GM18870 (cell line): ENCODE results near the gene LRRN2.

ENCODE experiments used
- ATAC-seq: cut with Tn5 transposase; IDR thresholded peaks from one replicate; pipeline ENCODE4 v1.9.1; 2021; ENCODE audit warnings: moderate library complexity; ENCODE audit not compliant: unreplicated experiment

LRRN2 gene

DNA sequence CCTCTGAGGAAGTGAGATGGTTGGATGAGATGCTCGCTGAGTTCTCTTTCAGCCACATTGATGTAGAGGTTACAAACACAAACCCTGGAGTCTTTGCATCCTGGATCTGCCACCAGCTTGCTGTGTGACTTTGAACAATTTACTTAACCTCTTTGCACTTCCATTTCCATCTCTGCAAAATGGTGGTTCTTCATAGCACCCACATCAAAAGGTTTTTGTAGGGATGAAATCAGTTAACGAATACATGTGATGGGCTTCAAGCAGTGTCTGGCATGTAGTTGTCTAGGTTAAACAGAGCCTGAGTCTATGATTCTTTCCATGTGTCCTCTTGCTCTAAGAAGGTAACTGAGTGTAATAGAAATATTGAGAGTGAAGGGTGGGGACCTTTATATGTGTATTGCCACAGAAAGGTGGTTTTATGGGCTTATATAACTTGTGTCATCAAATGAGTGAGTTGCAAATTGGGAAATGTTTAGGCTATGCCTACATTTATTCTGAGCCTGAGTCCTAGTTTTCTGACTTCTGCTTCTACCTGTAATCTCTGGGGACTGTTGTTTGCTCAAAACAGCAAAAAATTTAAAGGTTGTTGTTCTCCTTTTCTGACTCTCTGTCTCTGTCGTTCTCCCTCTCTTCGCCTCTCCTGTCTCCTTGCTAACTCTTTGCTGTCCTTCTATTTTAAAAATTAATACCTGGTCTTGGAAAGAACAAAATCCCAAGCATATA lies 27.3 kb upstream of the LRRN2 start:
- ATAC-seq: no peak

DNA sequence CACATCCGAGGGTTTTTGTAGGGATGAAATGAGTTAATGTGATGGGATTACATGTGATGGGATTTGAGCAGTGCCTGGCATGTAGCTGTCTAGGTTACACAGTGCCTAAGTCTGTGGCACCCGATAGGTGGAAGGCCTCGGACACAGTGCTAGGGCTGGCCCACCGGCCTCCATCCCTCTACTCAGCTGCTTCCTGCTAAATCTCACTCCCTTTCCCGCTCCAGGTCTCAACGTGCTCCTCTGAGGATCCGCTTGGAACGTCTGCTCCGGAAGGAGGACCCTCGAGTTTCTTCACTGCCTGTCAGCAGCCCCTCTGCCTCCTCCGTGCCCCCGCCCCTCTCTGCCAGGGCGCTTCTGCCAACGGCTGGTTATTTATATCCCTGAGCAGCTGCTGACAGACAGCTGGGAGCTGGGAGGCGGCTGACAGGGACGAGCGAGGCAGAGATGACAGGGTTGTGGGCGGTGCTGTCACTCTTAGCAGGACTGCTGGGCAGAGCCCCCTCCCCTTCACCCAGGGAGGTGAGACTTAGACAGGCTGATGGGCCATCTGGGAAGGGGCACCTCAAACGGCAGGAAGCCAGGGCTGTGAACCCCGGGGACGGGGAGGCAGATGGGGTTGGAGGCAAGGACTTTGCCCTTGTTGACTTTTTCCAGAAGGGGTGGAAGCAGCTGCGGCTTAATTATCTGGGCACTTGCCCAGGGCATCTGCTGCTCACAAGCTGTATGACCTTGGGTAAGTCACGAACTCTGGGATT lies 26.6 kb upstream of the LRRN2 start:
- no peak for ATAC-seq

DNA sequence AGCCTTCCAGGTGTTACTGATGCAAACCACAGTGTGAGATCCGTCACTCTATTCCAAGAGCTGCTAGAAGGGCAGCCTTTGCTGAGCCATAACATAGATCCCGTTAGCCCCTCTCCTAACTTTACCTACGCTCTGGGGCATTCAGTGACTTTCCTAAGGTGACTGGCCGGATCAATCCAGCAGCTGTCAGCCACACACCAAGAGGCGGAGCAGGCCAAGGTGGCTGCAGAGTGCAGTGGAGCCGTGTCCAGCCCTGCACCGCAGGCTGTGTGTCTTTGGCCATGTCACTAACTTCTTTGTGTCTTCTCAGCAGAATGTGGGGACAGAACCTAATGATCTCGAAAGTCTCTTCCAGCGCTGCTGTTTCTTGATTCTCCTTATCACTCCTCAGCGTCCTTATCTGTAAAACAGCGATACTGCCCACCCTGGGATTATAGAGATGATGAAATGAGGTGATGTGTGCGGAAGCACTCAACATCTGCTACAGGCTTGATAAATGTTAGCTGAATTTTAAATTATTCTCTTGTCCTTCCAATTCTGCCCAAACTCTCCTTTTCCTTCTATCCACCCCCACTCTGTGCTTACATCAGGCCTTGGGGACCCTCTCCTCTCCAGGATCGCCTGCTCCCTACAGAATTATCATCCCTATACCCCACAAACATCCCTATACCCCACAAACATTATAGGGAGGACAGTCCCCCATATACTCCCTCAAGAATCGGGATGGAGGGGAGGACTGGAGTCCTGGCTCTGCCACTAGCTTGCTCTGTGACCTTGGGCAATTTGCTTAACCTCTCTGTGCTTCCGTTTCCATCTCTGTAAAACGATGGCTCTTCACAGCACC lies 25.8 kb upstream of the LRRN2 start:
- no peak for ATAC-seq

DNA sequence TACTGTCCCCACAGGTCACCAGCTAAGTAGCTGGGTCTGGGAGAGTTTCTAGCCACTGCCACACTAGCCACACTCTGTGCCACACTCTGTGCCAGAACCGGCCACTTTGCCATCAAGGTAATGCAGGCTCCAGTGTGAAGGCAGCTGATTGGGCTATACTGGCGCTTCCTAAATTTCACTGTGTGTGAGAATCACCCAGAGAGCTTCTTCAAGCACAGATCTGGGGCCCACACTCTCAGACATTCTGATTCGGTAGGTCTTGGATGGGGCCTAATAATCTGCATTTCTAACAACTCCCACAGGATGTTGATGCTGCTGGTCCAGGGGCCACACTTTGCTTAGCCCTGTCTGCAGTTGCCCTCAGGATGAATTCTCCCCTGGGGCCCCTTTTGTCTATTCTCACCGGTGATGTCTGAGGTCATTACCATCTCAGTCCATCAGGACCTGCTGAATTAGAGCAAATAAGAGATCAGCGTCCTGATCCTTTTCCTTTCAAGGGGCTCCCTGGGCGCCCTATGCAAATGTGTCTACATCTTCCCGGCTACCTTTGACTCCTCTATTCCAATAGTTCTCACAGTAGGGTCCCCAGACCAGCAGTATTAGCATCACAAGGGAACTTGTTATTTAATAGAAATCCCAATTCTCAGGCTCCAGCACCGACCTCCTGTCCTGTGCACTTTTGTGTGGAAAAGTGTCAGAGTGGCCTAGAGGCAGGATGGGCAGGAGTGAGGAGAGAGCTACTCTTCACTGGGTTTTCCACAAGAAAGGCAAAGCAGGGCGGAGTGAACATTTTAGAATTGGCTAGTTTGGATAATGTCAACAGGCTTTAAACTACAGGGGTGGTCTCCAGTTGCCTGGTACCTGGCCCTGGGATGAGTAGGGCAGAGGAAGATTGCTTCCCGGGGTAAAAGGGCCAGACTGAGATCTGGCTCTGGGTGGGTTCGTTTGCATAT lies 24.7 kb upstream of the LRRN2 start:
- no peak for ATAC-seq

DNA sequence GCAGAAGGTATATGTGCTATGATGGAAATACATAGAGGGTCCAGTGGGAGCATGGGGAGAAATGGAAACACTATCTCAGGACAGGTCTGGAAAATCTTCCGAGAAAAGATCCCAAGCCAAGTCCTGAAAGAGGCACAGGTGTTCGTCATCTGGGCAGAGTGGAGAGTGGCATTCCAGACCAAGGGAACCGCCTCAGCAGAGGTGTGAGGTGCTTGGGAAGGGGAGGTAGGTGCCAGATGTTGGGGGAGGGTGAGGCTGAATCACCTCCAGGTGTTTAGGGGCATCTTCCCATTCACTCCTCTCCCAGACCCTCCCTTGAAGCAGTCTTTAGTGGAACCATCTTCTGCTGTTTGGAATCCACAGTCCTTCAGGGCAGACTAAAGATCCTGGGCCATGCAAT lies 23.5 kb upstream of the LRRN2 start:
- no peak for ATAC-seq

DNA sequence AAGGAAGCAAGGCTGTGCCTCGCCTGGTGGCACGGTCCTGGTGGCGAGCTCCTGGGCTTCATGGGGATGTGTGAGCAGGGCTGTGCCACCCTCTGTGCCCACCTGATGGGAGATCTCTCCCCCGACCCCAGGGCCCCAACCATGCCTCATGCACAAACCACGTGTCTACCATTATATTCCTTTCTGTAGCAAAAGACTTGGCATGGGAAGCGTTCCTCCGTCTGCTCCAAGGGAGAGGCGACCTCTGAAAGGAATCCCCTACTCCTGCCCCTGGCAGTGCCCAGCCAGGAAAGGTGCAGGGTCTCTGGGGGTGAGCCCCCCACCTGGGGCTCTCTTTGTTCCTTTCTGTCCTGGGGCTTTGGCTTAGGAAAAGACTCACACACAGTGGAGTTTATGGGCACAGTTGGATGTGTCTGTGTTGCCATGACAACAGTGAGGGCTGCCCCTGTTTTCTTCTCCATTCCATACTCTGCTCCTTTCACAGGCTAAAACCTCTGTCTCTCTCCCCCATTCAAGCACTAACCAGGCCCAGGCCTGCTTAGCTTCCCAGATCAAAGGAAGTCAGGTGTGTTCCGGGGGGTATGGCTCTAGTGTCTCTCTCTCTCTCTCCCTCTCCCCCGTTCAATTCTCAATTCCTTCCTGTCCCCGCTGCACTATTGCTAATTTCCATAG lies 21.4 kb upstream of the LRRN2 start:
- no peak for ATAC-seq

DNA sequence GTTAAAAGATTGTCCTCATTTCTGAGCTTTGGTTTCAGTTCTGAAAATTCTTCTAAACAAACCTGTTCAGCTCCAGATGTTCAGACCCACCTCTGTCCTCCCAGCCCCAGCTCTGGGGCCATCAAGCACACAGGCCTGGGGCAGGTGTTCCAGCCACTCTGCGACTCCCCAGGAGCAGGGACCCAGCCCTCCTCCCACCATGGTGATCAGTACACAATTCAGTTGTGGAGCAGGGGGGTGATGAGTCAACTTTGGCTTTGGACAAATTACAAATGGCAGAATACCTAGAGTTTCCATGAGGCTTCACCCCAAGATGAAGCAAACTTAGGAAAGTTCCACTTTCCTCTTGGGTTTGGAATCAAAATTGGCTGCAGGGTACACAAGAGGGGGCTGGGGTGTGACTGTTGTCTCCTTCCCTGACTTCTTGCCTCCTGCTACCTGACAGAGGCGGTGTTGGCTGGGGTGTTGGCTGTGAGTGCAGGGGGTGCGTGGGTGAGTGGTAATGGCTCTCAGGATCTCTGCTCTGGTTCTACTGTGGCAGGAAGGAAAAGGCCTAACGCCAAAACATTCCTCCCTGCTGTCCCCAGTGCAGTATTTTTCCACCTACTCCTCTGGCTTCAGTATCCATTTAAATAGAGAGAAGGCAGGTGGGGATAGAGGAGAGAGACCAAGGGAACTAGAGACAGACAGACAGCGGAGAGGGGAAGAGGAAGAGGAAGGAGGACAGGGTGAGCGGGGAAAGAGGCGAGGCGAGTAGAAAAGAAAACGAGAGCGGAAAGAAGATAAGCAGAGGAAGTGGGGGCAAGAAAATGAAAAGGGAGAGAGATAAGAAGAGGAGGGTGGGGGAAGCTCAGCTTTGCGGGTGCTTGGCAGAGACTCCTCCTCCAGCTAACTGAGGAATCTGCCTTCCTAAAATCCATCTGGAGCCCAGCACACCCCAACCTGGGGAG lies 20.6 kb upstream of the LRRN2 start:
- ATAC-seq: no peak

DNA sequence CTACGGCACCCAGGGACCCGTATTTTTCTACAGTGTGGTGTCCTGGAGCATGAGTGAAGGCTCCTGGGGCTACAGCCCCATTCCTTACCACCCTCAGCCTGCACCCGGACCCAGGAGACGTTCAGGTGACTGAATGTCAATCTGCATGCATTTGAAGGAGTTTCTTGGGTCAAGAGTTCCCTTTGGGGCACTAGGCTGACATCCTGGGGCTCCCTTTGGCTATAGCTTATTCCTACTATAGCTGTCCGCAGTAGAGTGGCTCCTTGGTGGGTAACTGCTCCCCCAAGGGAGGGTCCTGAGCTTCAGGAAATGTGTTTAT lies 19.9 kb upstream of the LRRN2 start:
- no peak for ATAC-seq

DNA sequence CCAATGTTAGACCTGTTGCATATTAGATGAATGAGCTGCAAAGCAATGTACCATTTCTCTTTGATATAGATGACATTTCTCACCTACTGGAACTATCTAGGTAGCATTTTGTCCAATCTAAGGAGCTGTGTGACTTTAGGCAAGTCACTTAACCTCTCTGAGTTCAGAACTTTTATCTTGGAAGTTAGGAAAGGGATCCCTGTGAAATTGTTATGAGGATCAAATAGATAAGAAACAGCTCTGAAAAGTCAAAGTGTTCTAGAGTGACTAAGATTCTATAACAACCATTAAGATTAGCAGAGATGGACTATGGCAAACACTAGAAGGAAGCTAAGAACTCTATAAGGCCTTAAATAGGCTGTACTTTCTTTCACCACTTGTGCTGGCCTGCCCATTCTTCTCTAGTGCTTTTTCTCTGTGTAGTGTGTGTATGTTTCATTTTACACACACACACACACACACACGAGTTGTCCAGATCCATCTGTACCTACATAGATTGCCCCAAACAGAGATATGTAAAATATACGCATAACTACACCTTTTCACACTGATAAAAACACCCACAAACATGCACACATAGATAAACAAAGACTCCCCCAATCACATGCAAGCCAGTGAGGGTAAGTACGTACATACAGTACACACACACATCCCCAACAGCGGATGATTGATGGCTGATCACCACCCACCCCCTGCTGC lies 19.4 kb upstream of the LRRN2 start:
- ATAC-seq: no peak

DNA sequence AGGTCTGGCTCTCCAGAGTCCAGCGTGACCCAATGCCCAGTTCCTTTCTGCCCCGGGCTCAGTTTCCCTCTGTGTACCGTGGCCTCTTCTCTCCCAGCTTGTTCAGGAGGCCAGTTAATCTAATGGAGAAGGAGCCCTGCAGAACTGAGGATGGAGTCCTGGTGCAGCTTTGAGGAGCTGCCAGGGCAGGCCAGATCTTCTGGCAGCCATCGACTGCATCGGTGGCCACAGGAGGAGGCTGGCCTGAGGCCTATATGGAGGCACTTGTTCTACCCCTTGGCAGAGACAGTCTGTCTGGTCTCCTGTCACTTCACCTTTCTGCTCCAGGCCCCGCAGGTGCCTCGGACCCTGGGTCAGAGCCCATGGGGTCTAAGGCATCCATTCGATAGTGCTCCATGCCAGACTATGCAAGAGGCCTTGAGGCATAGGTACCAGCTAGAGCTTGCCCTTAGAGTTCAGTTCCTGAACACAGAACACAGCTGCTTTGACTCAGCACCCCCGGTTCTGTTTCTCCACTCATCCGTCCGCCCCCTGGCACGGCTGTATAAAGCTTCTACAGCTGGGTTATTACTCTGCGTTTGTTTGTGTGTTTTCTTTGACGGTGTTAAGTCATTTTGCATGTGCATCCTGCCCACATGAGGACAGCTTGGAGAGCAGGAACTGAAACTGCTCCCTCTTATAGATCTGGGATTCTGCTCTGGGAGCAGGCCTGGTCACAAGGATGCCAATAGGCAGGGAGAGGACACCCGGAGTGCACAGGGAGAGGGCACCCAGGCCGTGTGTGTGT lies 18.5 kb upstream of the LRRN2 start:
- ATAC-seq: no peak

DNA sequence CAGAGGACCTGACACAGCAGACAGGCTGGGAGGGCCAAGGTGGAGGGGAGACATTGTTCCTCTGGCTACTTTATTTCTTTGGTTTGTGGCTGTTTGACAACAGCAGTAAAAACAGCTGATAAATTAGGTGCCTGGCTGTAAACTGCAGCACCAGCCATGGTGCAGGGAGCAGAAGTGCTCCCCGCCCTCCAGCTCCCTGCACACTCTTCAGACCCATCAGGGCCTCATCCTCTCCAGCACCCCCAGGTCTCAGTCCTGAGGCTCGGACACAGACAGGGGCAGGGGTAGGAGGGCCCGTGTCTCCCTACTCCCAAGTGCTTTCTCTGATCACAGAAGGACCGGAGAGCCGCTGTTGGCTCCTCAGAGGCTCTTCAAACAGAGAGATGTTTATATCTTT lies 17.7 kb upstream of the LRRN2 start:
- no peak for ATAC-seq

DNA sequence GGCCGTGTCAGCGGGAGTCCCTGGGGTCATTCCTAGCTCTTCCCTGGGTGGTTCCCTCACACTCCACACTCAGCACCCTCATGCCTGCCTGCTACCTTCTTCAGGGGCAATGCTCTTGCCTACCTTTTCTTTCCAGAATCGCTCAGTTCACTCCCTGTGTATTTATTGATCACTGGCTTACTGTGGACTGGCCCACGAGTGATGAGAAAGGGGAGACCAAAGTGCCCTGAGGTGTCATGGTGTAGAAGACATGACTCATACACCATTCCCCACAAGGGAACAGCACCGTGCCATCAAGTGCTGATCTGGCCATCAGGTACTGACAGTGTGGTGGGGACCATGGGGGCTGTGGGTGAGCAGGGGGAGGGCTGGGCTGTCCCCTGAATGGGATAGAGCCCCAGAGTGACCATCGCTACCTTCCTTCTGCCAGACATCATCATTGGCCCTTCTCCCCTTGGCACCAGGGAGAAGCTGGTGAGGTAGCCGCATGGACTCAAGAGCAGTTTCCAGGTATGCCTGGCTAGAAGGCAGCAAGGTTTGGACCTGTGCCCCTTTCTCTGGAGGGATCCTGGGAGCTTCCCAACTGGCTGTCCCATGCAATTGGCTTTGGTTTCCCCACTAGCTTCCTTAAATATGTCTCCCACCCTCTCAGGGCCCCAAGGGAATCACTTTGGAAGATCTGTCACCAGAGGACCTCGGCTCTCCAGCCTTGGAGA lies 17.2 kb upstream of the LRRN2 start:
- no peak for ATAC-seq

DNA sequence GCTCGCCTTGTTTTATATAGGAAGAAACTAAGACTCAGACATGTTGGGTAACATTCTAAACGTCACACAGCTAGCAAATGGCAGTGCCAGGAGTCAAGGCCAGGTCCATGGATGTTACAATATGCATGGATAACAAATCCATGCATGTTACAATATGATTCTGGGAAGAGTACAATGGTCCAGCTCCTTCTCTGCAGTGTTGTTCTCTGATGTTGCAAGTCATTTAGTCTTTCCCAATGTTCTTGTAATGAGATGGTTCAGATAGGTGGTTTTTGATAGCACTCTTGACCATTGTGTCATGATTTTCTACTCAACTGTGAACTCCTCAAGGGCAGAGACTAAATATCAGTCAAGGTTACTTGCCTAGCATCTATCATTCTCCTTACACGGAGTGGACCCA lies 15.7 kb upstream of the LRRN2 start:
- no peak for ATAC-seq

DNA sequence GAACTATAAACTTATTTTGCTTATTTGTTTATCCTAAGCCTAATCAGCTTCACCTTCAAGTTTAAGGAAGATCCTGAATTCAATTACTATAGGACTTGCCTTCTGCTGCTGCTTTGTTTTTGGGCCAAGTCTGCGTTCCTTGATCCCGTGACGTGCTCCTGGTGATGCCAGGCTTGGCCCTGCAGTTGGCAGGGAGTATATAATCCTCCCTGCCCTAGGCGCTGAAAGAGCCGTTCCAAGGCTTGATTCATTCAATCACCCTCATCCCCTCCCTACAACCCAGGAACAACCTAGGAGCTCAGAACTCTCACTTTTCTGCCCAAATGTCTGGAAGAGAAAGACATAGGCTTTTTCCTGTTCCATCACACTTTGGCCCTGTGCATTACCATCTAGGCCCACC lies 12.4 kb upstream of the LRRN2 start:
- ATAC-seq: no peak

DNA sequence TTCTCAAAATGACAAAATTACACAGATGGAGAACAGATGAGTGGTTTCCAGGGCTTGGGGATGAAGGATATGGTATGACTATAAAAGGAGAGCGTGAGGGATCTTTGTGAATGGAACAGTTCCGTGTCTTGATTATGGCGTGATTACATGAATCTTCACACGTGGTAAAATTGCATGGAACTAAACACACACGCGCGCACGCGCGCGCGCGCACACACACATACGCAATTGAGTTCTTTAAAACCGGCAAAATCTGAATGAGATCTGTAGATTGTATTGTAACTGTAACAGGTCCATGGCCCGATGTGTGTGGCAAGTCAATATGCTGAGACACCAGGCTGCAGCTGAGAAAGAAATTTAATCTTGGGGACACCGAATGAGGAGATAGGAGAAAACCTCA lies 11.1 kb upstream of the LRRN2 start:
- ATAC-seq: no peak

DNA sequence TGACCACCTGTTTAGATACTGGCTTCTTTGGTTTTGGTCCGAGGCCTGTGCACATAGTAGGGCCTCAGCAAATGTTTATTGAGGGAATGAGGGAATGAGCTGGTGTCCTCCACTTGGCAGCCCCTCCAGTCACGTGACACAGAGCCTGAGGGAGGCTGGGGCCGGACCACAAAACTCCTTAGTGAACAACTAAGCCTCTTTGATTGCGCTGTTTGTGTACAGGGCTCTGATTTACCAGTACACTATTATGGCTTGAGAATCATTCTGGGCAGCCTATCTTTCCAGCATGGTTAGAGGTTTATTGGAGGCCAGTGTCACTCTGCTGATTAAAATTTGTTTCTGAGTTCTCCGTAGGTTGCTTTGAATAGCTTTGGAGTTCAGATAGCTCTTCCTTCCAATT lies 10.2 kb upstream of the LRRN2 start:
- ATAC-seq: no peak

DNA sequence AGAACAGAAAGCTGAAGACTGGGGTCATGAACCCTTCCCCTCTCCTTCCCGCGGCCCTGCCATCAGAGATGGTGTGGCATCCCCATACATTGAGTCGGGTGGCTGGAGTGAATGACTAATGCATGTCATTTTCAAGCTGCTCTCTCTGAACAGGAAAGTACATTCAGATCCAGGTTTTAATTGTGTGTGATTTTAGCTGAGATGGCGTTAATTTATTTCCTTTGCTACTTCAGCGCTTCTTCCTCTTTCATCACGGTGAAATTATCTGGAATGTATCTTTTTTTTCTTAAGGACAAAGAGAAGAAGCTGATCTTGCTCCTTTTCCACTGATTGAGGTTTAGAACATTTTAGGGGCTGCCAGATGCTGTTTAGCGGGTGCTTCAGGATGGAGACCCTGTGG lies 8.6 kb upstream of the LRRN2 start:
- ATAC-seq: no peak
